GM23338 (cell line): ENCODE results near the gene PCLO.

Experiments
- CTCF ChIP-seq, 2 experiments: fragments of 200-600 bp in 1 of 2; sonication (generic) in 1 of 2; conservative IDR thresholded peaks; 2 replicates each; pipeline versions ENCODE4 v1.5.1 to v1.6.1; 2016 to 2017; ENCODE audit warnings: antibody characterized with exemption in 2 of 2, low read depth in 2 of 2, mild to moderate bottlenecking in 2 of 2, moderate library complexity in 1 of 2
- EZH2 ChIP-seq: fragments of 200-600 bp; sonication (generic); IDR thresholded peaks from one replicate; pipeline ENCODE4 v1.8.0; 2017; ENCODE audit warnings: antibody characterized with exemption, mild to moderate bottlenecking, low read depth; ENCODE audit not compliant: unreplicated experiment
- POLR2AphosphoS5 ChIP-seq: IDR thresholded peaks from 2 replicates; pipeline ENCODE4 v1.6.1; 2016; ENCODE audit warnings: antibody characterized with exemption, low read depth
- REST ChIP-seq: IDR thresholded peaks from one replicate; pipeline ENCODE4 v1.6.1; 2018; ENCODE audit warnings: antibody characterized with exemption; ENCODE audit not compliant: unreplicated experiment
- STAT1 ChIP-seq: IDR thresholded peaks from one replicate; pipeline ENCODE4 v1.6.1; 2016; ENCODE audit warnings: antibody characterized with exemption; ENCODE audit not compliant: unreplicated experiment

GRCh38 chr7:83141927-83142326 is 20.8 kb downstream of the PCLO start:
- TF ChIP-seq CTCF (conservative IDR thresholded peaks at IDR 0.05; ENCODE audit: low read depth in 2 of 2) (no peak), POLR2AphosphoS5 (no peak), REST (no peak), EZH2 (no peak), STAT1 (no peak)
